SK-N-SH treated with all-trans-retinoic acid at 6 μM for 48 hours (cell line): ENCODE results near the gene PSMB3.
"Not testable (repeated sequence)": the region's sequence is repeated elsewhere in the genome, so short reads cannot be mapped to it uniquely, and the experiment has no call there.

ENCODE experiments used
- ZNF565 ChIP-seq: fragments of 450-650 bp; formaldehyde crosslinking; conservative IDR thresholded peaks from 2 replicates; pipeline ENCODE4 v1.5.0; 2020; ENCODE audit warnings: low read depth, mild to moderate bottlenecking, moderate library complexity
- ZNF8 ChIP-seq: fragments of 450-650 bp; formaldehyde crosslinking; IDR thresholded peaks from 2 replicates; pipeline ENCODE4 v1.5.0; 2020; ENCODE audit warnings: mild to moderate bottlenecking, moderate library complexity

- TF ChIP-seq ZNF565; ZNF8 (CRISPR knock-in tag): not testable (repeated sequence)
These were observed 37.7 kb downstream of the PSMB3 start for GRCh38 chr17:38790148-38790707.
